ENCODE results near the gene STRA8. TPM values are rescaled to one million over a fixed set of nuclear protein-coding genes. Genes with fewer than 3 reads are reported as not detected.

Gene STRA8
- total RNA-seq, 1 experiment from 2014 or later: not detected

- DNase-seq: peak; percentile 56 to 86
- Histone ChIP-seq H3K4me3 (no peak overlapping the region), H3K9me2 (ENCODE audit: insufficient read depth) (0 out of 2 replicates have a peak, but pooled peaks cover 2% of the 10 kb centered on the region), H3K27ac (peak overlapping the region; percentile 56), H3K4me2 (peak overlapping the region; percentile 42), H3F3A (ENCODE audit: insufficient read depth, low read depth) (peaks cover 21% of the 10 kb centered on the region; the same call in 1 of the 2 replicates), H2AFZ (0 out of 2 replicates have a peak overlapping the region, but pooled peaks have one; percentile 25), H3K79me2 (ENCODE audit: low read depth) (no peaks in the 10 kb centered on the region), H3K9me3 (ENCODE audit: insufficient read depth, low read depth) (no peaks in the 10 kb centered on the region; the same call in 1 of the 2 replicates), H3K27me3 (ENCODE audit: insufficient read depth, low read depth) (no peaks in the 10 kb centered on the region), H3K36me3 (ENCODE audit: low read depth) (no peaks in the 10 kb centered on the region), H4K20me1 (ENCODE audit: insufficient read depth) (no peaks in the 10 kb centered on the region), H3K4me1 (replicated peaks; ENCODE audit: insufficient read depth) (peaks cover 17% of the 10 kb centered on the region)
- TF ChIP-seq EZH2 (IDR thresholded peaks at IDR 0.05; ENCODE audit: low read depth) (no peak), CTCF (conservative IDR thresholded peaks at IDR 0.05) (no peak)
- ChIA-PET CTCF (interaction anchor here (0.6 kb wide), 1 partner anchor 979 kb away, joined by 3 read pairs; no protein-coding TSS in a partner anchor), POLR2A (ENCODE audit: unreplicated experiment) (interaction anchor here (0.6 to 0.7 kb wide), 7 partner anchors 8 to 1549 kb away, joined by 3 to 8 read pairs (median 4); no protein-coding TSS in a partner anchor)
- intact Hi-C loops (cut with micrococcal nuclease; ENCODE audit: unreplicated experiment): no loop called here
- BruUV-seq (replicated peaks): no TSS peak
Measured at GRCh38 chr7:135291809-135292253, 58.2 kb downstream of the STRA8 start.

DNA sequence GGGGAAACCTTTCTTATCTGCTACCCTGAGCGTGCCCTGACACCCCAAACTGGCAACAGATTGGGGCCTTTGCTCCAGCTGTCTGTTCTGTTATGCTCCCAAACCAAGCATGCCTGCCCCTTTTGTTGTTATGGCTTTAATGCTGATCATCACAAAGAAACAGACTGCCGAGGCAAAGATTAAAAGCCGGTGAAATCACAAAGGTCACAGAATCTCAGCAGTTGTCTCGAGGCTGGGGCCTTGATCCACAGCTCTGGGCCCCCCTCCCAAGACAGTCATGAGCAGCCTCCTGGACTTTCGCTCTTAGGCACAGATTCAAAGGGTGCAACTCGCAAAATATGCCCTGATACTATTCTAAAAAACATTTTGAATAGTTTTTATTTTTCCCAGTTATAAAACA is 65.6 kb downstream of the STRA8 start:
- intact Hi-C loops (cut with micrococcal nuclease; ENCODE audit: unreplicated experiment): no loop called here
- BruUV-seq (replicated peaks): no TSS peak
- Histone ChIP-seq H3K9me3 (ENCODE audit: insufficient read depth, low read depth) (no peaks in the 10 kb centered on the region; the same call in 1 of the 2 replicates), H3K79me2 (ENCODE audit: low read depth) (no peaks in the 10 kb centered on the region), H3K27ac (no peak overlapping the region), H3K4me2 (no peak overlapping the region), H3K36me3 (ENCODE audit: low read depth) (no peaks in the 10 kb centered on the region), H3K9me2 (ENCODE audit: insufficient read depth) (0 out of 2 replicates have a peak, but pooled peaks cover 2% of the 10 kb centered on the region), H3K4me3 (no peak overlapping the region), H4K20me1 (ENCODE audit: insufficient read depth) (no peaks in the 10 kb centered on the region), H3K4me1 (replicated peaks; ENCODE audit: insufficient read depth) (no peaks in the 10 kb centered on the region), H3K27me3 (ENCODE audit: insufficient read depth, low read depth) (no peaks in the 10 kb centered on the region), H3F3A (ENCODE audit: insufficient read depth, low read depth) (no peaks in the 10 kb centered on the region), H2AFZ (no peak overlapping the region)
- DNase-seq: peak in 1 of 2 experiments; percentile 10
- ChIA-PET CTCF (no interaction called here), POLR2A (ENCODE audit: unreplicated experiment) (no interaction called here)
- TF ChIP-seq CTCF (conservative IDR thresholded peaks at IDR 0.05) (no peak), EZH2 (IDR thresholded peaks at IDR 0.05; ENCODE audit: low read depth) (no peak)

DNA sequence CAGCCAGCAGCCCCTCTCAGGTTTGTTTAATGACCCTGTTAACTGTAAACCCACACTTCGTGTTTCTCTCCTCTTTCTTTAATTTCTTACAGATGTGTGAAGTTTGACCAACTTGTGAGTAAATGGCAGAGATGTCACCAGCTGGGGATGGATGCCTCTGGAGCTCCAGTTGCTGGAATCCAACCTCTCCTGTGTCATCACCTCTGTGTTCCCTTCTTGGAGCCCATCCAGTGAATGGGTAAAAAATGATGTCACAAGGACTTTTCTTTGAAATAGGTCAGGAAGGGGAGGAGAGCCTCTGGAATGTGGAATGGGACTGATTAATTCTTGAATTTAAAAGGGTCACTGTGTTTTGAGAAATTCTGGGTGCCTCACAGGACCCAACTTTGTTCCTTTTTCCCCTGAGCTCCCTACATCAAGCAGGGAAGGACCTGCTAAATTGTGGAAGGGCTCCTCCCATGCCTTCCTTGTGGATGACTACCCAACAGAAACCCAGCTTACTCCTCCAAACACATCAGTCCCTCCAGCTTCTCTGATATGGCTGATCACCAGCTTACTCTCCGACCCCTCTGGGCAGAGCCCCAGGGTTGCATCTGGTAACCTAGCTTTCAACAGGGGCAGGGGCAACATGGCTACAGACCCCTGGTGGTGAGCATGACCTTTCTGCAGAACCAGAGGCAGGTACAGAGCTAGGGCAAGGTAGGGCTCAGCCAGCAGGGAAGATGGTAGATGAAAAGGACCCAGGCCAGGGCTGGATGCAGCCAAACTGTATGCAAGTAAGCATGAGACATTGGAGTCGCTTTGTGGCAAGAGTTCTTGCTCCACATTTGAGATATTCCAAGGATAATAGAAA is 67.5 kb downstream of the STRA8 start:
- Histone ChIP-seq H3K9me2 (ENCODE audit: insufficient read depth) (no peaks in the 10 kb centered on the region; the same call in 1 of the 2 replicates), H2AFZ (no peak overlapping the region), H3K4me3 (no peak overlapping the region), H3K4me1 (replicated peaks; ENCODE audit: insufficient read depth) (no peaks in the 10 kb centered on the region), H3K4me2 (no peak overlapping the region), H3K36me3 (ENCODE audit: low read depth) (no peaks in the 10 kb centered on the region), H3K27me3 (ENCODE audit: insufficient read depth, low read depth) (no peaks in the 10 kb centered on the region), H4K20me1 (ENCODE audit: insufficient read depth) (no peaks in the 10 kb centered on the region), H3K79me2 (ENCODE audit: low read depth) (no peaks in the 10 kb centered on the region), H3K9me3 (ENCODE audit: insufficient read depth, low read depth) (no peaks in the 10 kb centered on the region; the same call in 1 of the 2 replicates), H3F3A (ENCODE audit: insufficient read depth, low read depth) (no peaks in the 10 kb centered on the region), H3K27ac (no peak overlapping the region)
- intact Hi-C loops (cut with micrococcal nuclease; ENCODE audit: unreplicated experiment): no loop called here
- POLR2A ChIA-PET (ENCODE audit: unreplicated experiment): no interaction called here
- BruUV-seq (replicated peaks): no TSS peak
- TF ChIP-seq EZH2 (IDR thresholded peaks at IDR 0.05; ENCODE audit: low read depth) (no peak), CTCF (conservative IDR thresholded peaks at IDR 0.05) (no peak)
- DNase-seq: peak in 1 of 2 experiments; percentile 30
- CTCF ChIA-PET: interaction anchor here (0.5 kb wide), 1 partner anchor 362 kb away, joined by 5 read pairs; no protein-coding TSS in a partner anchor

Small RNAs within 50 kb of the gene (microRNA-seq; reads per million reads assigned to microRNA genes)
- gene MIR6509 (ENCODE audit: borderline number of aligned reads, borderline replicate concordance): not detected

Other genes starting within 250 kb of the STRA8 start
- gene AGBL3, start 247.3 kb upstream of the STRA8 start, total RNA-seq (2021): 3.2 and 4.3 TPM in 2 replicates
- gene TMEM140, start 85.8 kb upstream of the STRA8 start, total RNA-seq (2021): 0.25 and 0.92 TPM in 2 replicates
- gene CYREN, start 63.1 kb upstream of the STRA8 start, total RNA-seq (2021): 70.5 and 76.0 TPM in 2 replicates
- gene WDR91, start 22.3 kb upstream of the STRA8 start, total RNA-seq (2021): 7.6 and 8.4 TPM in 2 replicates

Measured in PC-9 (cell line).